Skin of body (tissue), 2 donors: Measurements from ENCODE around the gene MOCS2. TPM values are rescaled to one million over a fixed set of nuclear protein-coding genes. Genes with fewer than 3 reads are reported as not detected.

Source experiments
- DNase-seq: peaks from one replicate; lab custom pipeline; 2025; lab: John Stamatoyannopoulos, UW
- total RNA-seq: library from RNA; depleted of rRNA; stranded (reverse); fragments of >200 nt; gene quantifications from one replicate; pipeline ENCODE4 v1.2.3, GENCODE V29; 2014

Gene MOCS2
- total RNA-seq, 1 donor from 2014 or later = 25.5 TPM

DNA sequence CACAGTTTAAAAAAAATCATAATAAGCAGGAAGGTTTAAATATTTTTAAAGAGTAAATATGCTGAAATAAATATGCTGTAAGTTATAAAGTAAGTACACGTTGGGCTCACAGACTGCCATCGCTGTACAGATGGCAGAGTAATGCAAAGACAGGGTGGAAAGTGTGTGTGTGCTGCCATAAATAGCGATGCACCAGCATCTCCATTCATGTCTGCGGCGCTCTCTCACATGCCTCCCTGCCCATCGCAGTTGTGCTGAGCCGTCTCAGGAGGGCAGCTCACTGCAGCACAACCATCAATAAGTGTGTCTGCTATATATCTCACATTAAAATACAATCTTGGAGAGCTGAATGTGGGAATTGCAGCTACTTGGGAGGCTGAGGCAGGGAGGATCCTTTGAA is 14.3 kb downstream of the MOCS2 start:
- DNase-seq = no peak

- DNase-seq = no peak
Observed at GRCh38 chr5:53092242-53092641, 17.3 kb downstream of the MOCS2 start.

GRCh38 chr5:53091289-53091688 is 18.3 kb downstream of the MOCS2 start:
- DNase-seq = no peak

- DNase-seq = no peak
Observed at GRCh38 chr5:53090229-53090628, 19.3 kb downstream of the MOCS2 start.

DNA sequence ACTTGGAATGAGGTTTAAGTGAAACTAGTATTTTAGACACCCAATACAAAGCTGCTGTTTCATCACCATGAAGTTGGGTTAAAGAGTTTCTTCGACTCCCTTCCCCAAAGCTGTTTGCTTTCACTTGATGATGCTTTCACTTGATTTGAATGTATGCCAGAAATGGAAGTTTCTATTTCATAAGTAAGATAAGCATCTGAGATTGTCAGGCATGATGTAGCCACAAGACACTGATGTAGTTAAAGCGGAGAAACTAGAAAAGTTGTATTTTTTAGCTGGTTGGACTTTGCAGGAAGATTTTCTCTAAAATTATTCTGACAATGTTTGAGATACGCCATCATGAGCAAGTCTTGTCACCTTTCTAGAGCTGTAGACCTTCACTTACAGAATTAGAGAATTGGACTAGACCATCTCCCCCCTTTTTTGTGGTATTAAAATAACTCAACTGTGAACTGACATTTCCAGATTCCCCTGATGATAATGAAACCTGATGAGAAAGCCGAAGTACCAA is 20.0 kb downstream of the MOCS2 start:
- DNase-seq = no peak

DNA sequence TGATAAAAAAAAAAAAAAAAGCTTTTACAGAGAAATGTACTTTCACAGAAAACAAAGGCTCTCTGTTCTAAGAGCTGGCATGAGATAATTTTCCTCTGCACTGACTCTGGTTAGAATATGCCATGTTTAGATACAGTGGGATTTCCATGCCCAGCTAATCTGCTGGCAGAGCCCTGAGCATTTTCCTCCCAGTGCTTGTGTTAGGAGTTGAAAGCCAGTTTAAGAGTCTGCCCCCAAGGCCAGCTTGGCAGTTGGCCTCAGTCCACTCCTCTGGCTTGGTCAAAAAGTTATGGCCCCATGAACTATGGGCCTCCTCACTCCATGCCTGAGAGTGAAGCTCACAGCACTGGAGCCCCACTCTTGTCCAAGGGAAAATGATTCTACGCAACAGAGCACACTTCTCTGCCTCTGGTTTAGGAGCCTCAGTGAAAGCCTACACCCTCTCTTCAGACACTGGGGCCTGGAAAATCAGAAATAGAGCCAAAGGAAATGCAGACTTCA is 21.9 kb downstream of the MOCS2 start:
- DNase-seq = peak; percentile 45

DNA sequence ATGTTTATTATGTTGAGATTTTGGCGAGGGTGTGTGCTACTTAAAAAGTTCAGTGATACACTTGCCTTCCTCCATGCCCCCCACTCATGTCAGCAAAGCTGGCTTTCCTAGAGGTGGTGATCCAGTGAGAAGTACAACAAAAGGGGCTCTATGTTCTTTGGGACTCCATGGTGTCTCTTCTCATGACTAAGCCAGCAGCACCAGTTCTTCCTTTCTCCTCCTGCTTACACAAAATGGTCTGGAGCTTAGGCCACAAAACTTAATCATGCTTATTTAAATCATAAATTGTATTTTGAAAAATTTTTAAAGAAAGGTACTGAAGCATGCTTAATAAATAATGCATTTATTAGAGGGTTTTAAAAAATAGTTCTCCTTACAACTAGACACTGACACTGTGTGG is 22.4 kb downstream of the MOCS2 start:
- DNase-seq = no peak

DNA sequence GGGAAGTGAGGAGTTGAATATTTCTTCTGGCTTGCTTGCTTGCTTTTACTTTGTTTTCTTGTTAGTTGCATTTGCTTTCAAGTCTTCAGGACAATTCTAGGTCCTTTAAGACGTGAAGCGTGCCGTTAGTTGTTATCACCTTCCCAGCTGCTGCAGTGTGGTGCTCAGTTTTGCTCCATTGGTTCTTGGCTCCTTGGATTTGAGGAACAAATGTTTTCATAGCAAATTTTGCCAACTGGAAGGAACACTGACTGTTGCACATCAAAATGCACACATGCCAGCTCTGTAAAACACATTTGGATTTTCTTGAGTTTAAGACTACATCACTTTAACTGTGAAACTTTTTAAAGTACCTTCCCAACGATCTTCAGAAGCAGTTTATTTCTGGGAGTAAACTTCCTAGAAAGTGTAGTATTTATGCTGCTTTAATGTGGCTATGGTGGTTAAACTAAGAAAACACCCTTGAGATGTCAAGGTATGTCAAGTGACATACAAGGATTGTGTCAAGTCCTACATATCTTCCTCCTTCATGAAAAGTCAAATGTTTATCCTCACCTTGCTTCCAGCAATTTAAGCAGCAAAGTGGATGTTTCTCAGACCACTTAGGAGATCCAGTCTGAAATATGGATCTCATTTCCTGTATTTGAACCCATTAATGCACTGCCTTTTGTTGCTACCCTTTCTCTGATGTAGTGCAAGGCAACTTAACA is 24.9 kb downstream of the MOCS2 start:
- peak; percentile 14 for DNase-seq

DNA sequence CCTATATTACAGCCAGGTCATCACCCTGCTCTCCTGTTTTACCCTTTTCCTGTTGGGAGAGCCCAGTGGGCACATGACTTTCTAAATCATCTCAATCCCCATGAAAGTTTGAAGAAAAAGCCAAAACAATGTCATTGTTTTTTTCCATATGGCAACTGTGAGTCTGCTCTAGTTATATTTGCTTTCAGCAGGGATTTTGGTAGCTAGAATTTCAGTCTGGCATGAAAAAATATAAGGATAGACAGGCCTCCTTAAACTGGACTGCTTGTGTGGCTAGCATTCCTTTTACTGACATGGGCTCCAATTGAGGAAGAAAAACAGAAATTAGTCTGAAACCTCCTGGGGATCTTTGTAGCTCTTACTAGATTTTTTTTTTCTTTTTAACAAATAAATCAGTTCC is 25.6 kb downstream of the MOCS2 start:
- DNase-seq = peak; percentile 48

GRCh38 chr5:53080271-53080670 is 29.3 kb downstream of the MOCS2 start:
- no peak for DNase-seq

DNA sequence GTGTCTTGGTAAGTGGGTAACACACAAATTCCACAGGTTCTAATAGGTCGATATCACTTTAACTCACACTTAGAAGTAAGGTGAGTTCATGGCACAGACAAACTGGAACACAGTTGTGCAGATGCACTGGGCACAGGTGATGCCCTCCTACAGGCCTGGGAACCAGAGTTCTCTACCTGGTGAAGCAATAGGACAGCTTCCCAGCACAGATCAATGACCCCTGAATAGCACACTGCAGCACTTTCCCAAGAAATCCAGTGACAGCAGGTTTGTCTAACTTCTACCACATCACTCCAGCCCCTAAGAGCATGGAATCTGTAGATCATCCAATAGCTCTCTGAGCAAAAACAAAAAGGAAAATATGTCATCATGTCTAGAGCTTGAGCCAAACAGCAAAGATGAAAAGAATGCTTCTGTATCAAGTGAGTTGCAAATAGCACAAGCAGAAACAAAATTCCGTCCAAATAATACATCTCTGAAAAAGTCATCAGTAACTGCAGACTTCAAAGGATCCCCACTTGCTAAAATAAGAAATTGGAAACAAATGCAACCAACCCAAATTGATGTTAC is 33.5 kb downstream of the MOCS2 start:
- DNase-seq = peak; percentile 39

GRCh38 chr5:53073348-53073747 is 36.2 kb downstream of the MOCS2 start:
- peak; percentile 53 for DNase-seq

- DNase-seq = peak; percentile 38
Observed at GRCh38 chr5:53071738-53072137, 37.8 kb downstream of the MOCS2 start.

- no peak for DNase-seq
Observed at GRCh38 chr5:53071298-53071697, 38.3 kb downstream of the MOCS2 start.

DNA sequence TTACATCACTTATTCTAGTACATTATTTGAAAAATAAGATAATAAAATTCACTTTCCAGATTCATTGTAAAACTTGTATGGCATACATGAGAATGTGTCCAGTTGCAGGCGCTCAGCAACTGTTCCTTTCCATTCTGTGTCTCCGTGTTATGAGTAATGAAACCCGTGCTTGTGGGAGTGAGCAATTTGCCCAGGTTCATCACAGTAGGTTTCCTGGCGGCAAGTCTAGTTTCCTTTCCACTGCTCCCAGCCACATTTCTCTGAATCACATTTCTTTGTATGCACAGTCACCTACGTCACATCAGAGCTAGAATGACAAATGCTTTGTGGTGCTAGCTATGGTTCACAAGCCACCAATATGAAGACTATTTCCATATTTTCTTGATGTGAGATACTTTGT is 39.9 kb downstream of the MOCS2 start:
- no peak for DNase-seq

DNA sequence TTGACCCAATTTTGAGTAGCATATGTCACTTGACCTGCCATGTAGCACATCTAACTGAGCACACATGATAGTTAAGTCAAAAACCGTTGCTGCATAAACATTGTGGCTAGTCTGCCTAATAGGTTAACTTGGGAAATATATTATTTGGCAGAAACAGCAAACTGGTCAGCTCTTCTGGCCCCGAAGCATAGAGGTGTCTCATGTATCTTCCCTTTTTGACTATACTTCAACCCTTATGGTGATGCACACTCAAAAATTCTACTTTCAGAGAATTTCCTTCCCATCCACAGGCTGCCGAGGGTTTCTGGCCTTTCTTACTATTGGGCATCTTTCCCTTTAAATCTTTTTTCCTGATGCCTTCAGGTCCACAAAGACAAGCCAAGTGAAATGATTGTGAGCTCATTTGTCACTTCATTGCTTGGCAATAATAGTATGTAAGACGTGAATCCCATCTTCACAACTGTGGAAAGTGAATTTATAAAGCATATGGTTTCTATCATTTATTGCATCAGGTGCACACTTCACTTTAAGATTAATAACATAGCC is 41.2 kb downstream of the MOCS2 start:
- no peak for DNase-seq

DNA sequence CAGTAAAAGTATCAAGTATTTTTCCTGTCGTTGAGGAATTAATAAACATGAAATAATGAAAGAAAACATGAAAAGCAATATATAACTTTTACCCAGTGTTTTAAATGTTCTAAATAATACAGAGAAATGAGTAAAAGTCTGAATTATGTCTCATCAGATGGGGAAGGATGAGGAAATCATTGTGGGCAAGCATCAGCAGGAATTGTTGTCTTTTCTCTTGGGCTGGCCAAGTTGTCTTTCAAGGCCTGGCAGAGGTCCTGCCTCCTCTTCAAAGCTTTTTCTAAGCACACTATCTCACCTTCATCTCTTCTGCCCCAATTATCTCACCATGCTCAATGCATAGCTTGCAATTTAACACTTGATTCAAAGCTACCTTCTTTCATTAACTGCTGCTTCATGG is 41.9 kb downstream of the MOCS2 start:
- no peak for DNase-seq

- no peak for DNase-seq
Observed at GRCh38 chr5:53066088-53066487, 43.5 kb downstream of the MOCS2 start.

GRCh38 chr5:53063791-53064190 is 45.8 kb downstream of the MOCS2 start:
- DNase-seq = no peak

DNA sequence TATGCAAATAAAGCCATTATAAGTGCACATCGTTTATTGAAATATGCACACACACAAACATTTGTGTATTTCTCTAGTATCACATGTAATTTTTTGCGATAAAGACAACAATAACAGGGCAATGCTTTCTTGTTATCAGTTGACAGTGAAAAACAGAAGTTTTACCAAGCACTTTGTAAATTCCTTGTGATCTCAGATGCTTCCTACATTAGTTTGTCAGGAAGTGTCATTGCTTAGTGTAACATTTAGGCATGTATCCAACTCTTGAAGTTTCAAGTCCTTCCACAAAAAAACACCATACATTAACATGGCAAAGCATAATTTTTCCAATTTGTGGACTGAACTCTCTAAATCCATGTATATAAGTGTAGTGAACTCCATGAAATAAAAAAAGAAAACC is 46.4 kb downstream of the MOCS2 start:
- no peak for DNase-seq

- DNase-seq = no peak
Observed at GRCh38 chr5:53059281-53059680, 50.3 kb downstream of the MOCS2 start.

DNA sequence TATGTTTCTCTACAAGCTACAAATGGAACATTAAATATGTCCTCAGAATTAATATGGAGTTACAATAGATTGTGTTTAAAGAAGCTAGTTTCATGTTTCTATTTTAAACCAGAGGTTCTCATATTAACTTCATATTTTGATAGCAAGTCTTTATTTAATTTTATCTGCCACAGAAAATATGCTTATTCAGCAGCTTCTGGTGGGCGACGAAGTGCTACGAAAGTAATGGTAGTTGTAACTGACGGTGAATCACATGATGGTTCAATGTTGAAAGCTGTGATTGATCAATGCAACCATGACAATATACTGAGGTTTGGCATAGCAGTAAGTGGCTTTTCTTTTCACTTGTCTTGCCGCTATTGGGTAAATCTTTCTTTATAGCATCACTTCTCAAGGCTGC is 54.2 kb downstream of the MOCS2 start:
- DNase-seq = no peak

GRCh38 chr5:53053364-53053763 is 56.2 kb downstream of the MOCS2 start:
- no peak for DNase-seq
